ENCODE measurements around the gene APEH.

DNA sequence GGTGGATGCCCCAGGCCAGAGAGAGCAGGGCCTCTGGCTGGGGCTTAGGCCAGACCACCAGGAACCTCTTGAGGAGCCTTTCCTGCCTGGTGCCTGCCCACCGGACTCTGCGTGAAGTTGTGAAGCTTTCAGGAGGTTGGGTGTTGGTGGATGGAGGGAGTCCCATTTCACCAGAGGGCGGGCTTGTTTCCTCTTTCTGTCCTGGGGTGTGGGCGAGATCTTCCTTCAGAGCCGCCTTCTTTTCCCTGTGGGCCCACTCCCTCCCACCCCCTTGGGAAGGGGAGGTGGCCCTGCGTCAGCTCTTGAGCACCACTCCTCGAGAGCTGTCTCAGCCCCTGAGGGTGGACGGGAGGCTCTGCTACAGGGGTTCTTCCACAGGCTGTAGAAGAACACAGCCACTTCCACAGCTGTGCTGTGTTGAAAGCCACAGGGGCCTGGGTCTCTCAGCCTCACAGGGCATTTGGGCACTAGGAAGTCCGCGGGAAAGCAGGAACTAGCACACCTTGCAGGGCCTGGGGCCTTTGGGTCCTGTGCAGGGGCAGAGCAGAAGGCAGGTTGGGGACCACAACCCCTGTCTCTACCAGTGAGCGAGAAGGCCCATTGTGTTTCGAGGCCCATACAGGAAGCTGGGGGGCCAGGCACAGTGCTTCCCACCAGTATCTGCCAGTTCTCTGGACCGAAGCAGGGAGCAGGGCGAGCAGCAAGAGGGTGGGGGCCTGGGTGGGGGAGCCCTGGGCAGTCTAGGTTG, 43.2 kb downstream of the APEH start:
- TF ChIP-seq POLR2A (IDR thresholded peaks at IDR 0.05; ENCODE audit: low read length) (no peak), GATA1 (IDR thresholded peaks at IDR 0.05; ENCODE audit: low read depth, low read length) (no peak)

Measured in erythroblast (primary cell).